Measurements from ENCODE around the gene GMNC. TPM values are rescaled to one million over a fixed set of nuclear protein-coding genes. Genes with fewer than 3 reads are reported as not detected.

GMNC gene
- total RNA-seq, 3 donors from 2014 or later (not counting 1 experiment from before 2014, with no cell fraction given): not detected

GRCh38 chr3:190830031-190830430, 32.5 kb downstream of the GMNC start:
- H3K4me1 Mint-ChIP-seq: no peaks in the 10 kb centered on the region
- intact Hi-C loops (cut with micrococcal nuclease): no loop called here
- no peak overlapping the region for H3K4me3 Mint-ChIP-seq
- no peaks in the 10 kb centered on the region for H3K36me3 ChIP-seq (ENCODE audit: control insufficient read depth, insufficient read depth, low read length)
- DNase-seq (no peak), ATAC-seq (no peak)
- H3K4me1 ChIP-seq (ENCODE audit: control insufficient read depth, insufficient read depth, low read length): no peaks in the 10 kb centered on the region
- H3K27me3 ChIP-seq (ENCODE audit: control insufficient read depth, insufficient read depth, low read length): no peaks in the 10 kb centered on the region
- H3K27ac Mint-ChIP-seq: no peak overlapping the region
- TF ChIP-seq CTCF (IDR thresholded peaks at IDR 0.05): no peak
- no peaks in the 10 kb centered on the region for H3K27me3 Mint-ChIP-seq (ENCODE audit: low read depth in 2 of 2)
- no peak overlapping the region for H3K4me3 ChIP-seq (ENCODE audit: low read length)
- 95% methylated on average over 5 of the region's 5 CpGs for WGBS (ENCODE audit: insufficient coverage)
- H3K27ac ChIP-seq (ENCODE audit: low read length): no peak overlapping the region
- no peaks in the 10 kb centered on the region for H3K9me3 ChIP-seq (ENCODE audit: control insufficient read depth, insufficient read depth, low read length)
- peaks cover 9 to 11% of the 10 kb centered on the region in 2 donors for H3K9me3 Mint-ChIP-seq
- H3K36me3 Mint-ChIP-seq: no peaks in the 10 kb centered on the region

- no peaks in the 10 kb centered on the region for H3K4me1 ChIP-seq (ENCODE audit: control insufficient read depth, insufficient read depth, low read length)
- no peak overlapping the region for H3K4me3 Mint-ChIP-seq
- H3K4me1 Mint-ChIP-seq: no peaks in the 10 kb centered on the region
- no peaks in the 10 kb centered on the region for H3K27me3 ChIP-seq (ENCODE audit: control insufficient read depth, insufficient read depth, low read length)
- ATAC-seq: no peak
- no peaks in the 10 kb centered on the region for H3K27me3 Mint-ChIP-seq (ENCODE audit: low read depth in 2 of 2)
- H3K36me3 Mint-ChIP-seq: no peaks in the 10 kb centered on the region
- no peak for DNase-seq
- no peak overlapping the region for H3K27ac ChIP-seq (ENCODE audit: low read length)
- no peaks in the 10 kb centered on the region for H3K36me3 ChIP-seq (ENCODE audit: control insufficient read depth, insufficient read depth, low read length)
- WGBS (ENCODE audit: insufficient coverage): 73% methylated on average over 2 of the region's 2 CpGs
- no peak overlapping the region for H3K27ac Mint-ChIP-seq
- no peak for TF ChIP-seq CTCF (IDR thresholded peaks at IDR 0.05)
- no peak overlapping the region for H3K4me3 ChIP-seq (ENCODE audit: low read length)
- peaks cover 9 to 11% of the 10 kb centered on the region in 2 donors for H3K9me3 Mint-ChIP-seq
- intact Hi-C loops (cut with micrococcal nuclease): no loop called here
- H3K9me3 ChIP-seq (ENCODE audit: control insufficient read depth, insufficient read depth, low read length): no peaks in the 10 kb centered on the region
These were observed 36.5 kb downstream of the GMNC start for GRCh38 chr3:190826018-190826417.

GRCh38 chr3:190825386-190826016, 37.0 kb downstream of the GMNC start:
- no peak overlapping the region for H3K27ac ChIP-seq (ENCODE audit: low read length)
- no peak overlapping the region for H3K27ac Mint-ChIP-seq
- H3K4me1 ChIP-seq (ENCODE audit: control insufficient read depth, insufficient read depth, low read length): no peaks in the 10 kb centered on the region
- H3K9me3 ChIP-seq (ENCODE audit: control insufficient read depth, insufficient read depth, low read length): no peaks in the 10 kb centered on the region
- no peaks in the 10 kb centered on the region for H3K27me3 ChIP-seq (ENCODE audit: control insufficient read depth, insufficient read depth, low read length)
- H3K4me3 ChIP-seq (ENCODE audit: low read length): no peak overlapping the region
- TF ChIP-seq CTCF (IDR thresholded peaks at IDR 0.05): no peak
- no peaks in the 10 kb centered on the region for H3K4me1 Mint-ChIP-seq
- no peak for DNase-seq
- no peaks in the 10 kb centered on the region for H3K27me3 Mint-ChIP-seq (ENCODE audit: low read depth in 2 of 2)
- H3K4me3 Mint-ChIP-seq: no peak overlapping the region
- 85% methylated on average over 3 of the region's 4 CpGs for WGBS (ENCODE audit: insufficient coverage)
- H3K36me3 Mint-ChIP-seq: no peaks in the 10 kb centered on the region
- H3K9me3 Mint-ChIP-seq: peaks cover 5 to 7% of the 10 kb centered on the region in 2 donors
- no peaks in the 10 kb centered on the region for H3K36me3 ChIP-seq (ENCODE audit: control insufficient read depth, insufficient read depth, low read length)
- intact Hi-C loops (cut with micrococcal nuclease): no loop called here
- ATAC-seq: no peak

Measured in natural killer cell (primary cell).